ENCODE data around the gene SUPV3L1. TPM values are rescaled to one million over a fixed set of nuclear protein-coding genes. Genes with fewer than 3 reads are reported as not detected.
"Not testable (repeated sequence)": the region's sequence is repeated elsewhere in the genome, so short reads cannot be mapped to it uniquely, and the experiment has no call there.

The SUPV3L1 gene
- polyA plus RNA-seq, 4 donors: 30.4 to 46.5 (median 36.1) TPM

- DNase-seq (no peak), FAIRE-seq (no peak)
- H3K27ac ChIP-seq (ENCODE audit: low read depth in 1 of 3, low read length in 2 of 3): no peak overlapping the region
- no peaks in the 10 kb centered on the region for H3K27me3 ChIP-seq (ENCODE audit: control insufficient read depth in 3 of 3, insufficient read depth in 3 of 3, low read length in 3 of 3)
- no peaks in the 10 kb centered on the region for H3K9me3 ChIP-seq (ENCODE audit: control insufficient read depth in 2 of 2, insufficient read depth in 1 of 2, low read depth in 1 of 2, low read length in 1 of 2)
- H3K4me3 ChIP-seq (ENCODE audit: low read depth in 1 of 3, low read length in 3 of 3): no peak overlapping the region
- WGBS, 3 donors: 40 to 83% (median 62%) methylated on average over 2 of the region's 2 CpGs
- H3K4me1 ChIP-seq (ENCODE audit: control insufficient read depth in 3 of 3, insufficient read depth in 2 of 3, low read depth in 1 of 3, low read length in 2 of 3): no peaks in the 10 kb centered on the region
- H3K36me3 ChIP-seq (ENCODE audit: control insufficient read depth in 3 of 3, insufficient read depth in 2 of 3, low read depth in 1 of 3, low read length in 3 of 3): peaks cover 0 to 6% (median 2%) of the 10 kb centered on the region in 3 donors
These were observed 33.3 kb upstream of the SUPV3L1 start for GRCh38 chr10:69146759-69147158.

GRCh38 chr10:69151984-69152383 is 28.1 kb upstream of the SUPV3L1 start:
- no peak overlapping the region for H3K4me3 ChIP-seq (ENCODE audit: low read depth in 1 of 3, low read length in 3 of 3)
- no peaks in the 10 kb centered on the region for H3K9me3 ChIP-seq (ENCODE audit: control insufficient read depth in 2 of 2, insufficient read depth in 1 of 2, low read depth in 1 of 2, low read length in 1 of 2)
- 90 to 93% (median 92%) methylated on average over 3 of the region's 3 CpGs for WGBS, 3 donors
- no peaks in the 10 kb centered on the region for H3K36me3 ChIP-seq (ENCODE audit: control insufficient read depth in 3 of 3, insufficient read depth in 2 of 3, low read depth in 1 of 3, low read length in 3 of 3)
- no peak for DNase-seq
- H3K4me1 ChIP-seq (ENCODE audit: control insufficient read depth in 3 of 3, insufficient read depth in 2 of 3, low read depth in 1 of 3, low read length in 2 of 3): no peaks in the 10 kb centered on the region
- H3K27me3 ChIP-seq (ENCODE audit: control insufficient read depth in 3 of 3, insufficient read depth in 3 of 3, low read length in 3 of 3): no peaks in the 10 kb centered on the region
- FAIRE-seq: no peak
- H3K27ac ChIP-seq (ENCODE audit: low read depth in 1 of 3, low read length in 2 of 3): no peak overlapping the region

- Histone ChIP-seq H3K27ac (ENCODE audit: low read depth in 1 of 3, low read length in 2 of 3) (no peak overlapping the region), H3K4me1 (ENCODE audit: control insufficient read depth in 3 of 3, insufficient read depth in 2 of 3, low read depth in 1 of 3, low read length in 2 of 3) (no peaks in the 10 kb centered on the region), H3K4me3 (ENCODE audit: low read depth in 1 of 3, low read length in 3 of 3) (no peak overlapping the region), H3K36me3 (ENCODE audit: control insufficient read depth in 3 of 3, insufficient read depth in 2 of 3, low read depth in 1 of 3, low read length in 3 of 3) (no peaks in the 10 kb centered on the region), H3K27me3 (ENCODE audit: control insufficient read depth in 3 of 3, insufficient read depth in 3 of 3, low read length in 3 of 3) (no peaks in the 10 kb centered on the region), H3K9me3 (ENCODE audit: control insufficient read depth in 2 of 2, insufficient read depth in 1 of 2, low read depth in 1 of 2, low read length in 1 of 2) (no peaks in the 10 kb centered on the region)
- DNase-seq (peak in 1 of 2 donors; percentile 10), FAIRE-seq (no peak)
- WGBS, 3 donors: 82 to 86% (median 84%) methylated on average over 6 of the region's 6 CpGs
These were observed 26.8 kb upstream of the SUPV3L1 start for GRCh38 chr10:69153227-69153626.

- no peak overlapping the region for H3K27ac ChIP-seq (ENCODE audit: low read depth in 1 of 3, low read length in 2 of 3)
- WGBS, 3 donors: 38 to 81% (median 58%) methylated on average over 2 of the region's 2 CpGs
- no peaks in the 10 kb centered on the region for H3K9me3 ChIP-seq (ENCODE audit: control insufficient read depth in 2 of 2, insufficient read depth in 1 of 2, low read depth in 1 of 2, low read length in 1 of 2)
- H3K36me3 ChIP-seq (ENCODE audit: control insufficient read depth in 3 of 3, insufficient read depth in 2 of 3, low read depth in 1 of 3, low read length in 3 of 3): peaks cover 6 to 27% (median 8%) of the 10 kb centered on the region in 3 donors
- H3K4me1 ChIP-seq (ENCODE audit: control insufficient read depth in 3 of 3, insufficient read depth in 2 of 3, low read depth in 1 of 3, low read length in 2 of 3): no peaks in the 10 kb centered on the region
- no peak overlapping the region for H3K4me3 ChIP-seq (ENCODE audit: low read depth in 1 of 3, low read length in 3 of 3)
- FAIRE-seq (no peak), DNase-seq (peak; percentile 26)
- H3K27me3 ChIP-seq (ENCODE audit: control insufficient read depth in 3 of 3, insufficient read depth in 3 of 3, low read length in 3 of 3): no peaks in the 10 kb centered on the region
These were observed 19.2 kb upstream of the SUPV3L1 start for GRCh38 chr10:69160809-69161241.

GRCh38 chr10:69168493-69168892 is 11.5 kb upstream of the SUPV3L1 start:
- H3K27me3 ChIP-seq (ENCODE audit: control insufficient read depth in 3 of 3, insufficient read depth in 3 of 3, low read length in 3 of 3): no peaks in the 10 kb centered on the region
- no peak overlapping the region for H3K4me3 ChIP-seq (ENCODE audit: low read depth in 1 of 3, low read length in 3 of 3)
- WGBS, 3 donors: 95 to 96% (median 96%) methylated on average over 4 of the region's 4 CpGs
- no peaks in the 10 kb centered on the region for H3K4me1 ChIP-seq (ENCODE audit: control insufficient read depth in 3 of 3, insufficient read depth in 2 of 3, low read depth in 1 of 3, low read length in 2 of 3)
- H3K36me3 ChIP-seq (ENCODE audit: control insufficient read depth in 3 of 3, insufficient read depth in 2 of 3, low read depth in 1 of 3, low read length in 3 of 3): peaks cover 3 to 30% (median 16%) of the 10 kb centered on the region in 3 donors
- DNase-seq: no peak
- no peak overlapping the region for H3K27ac ChIP-seq (ENCODE audit: low read depth in 1 of 3, low read length in 2 of 3)
- FAIRE-seq: no peak
- no peaks in the 10 kb centered on the region for H3K9me3 ChIP-seq (ENCODE audit: control insufficient read depth in 2 of 2, insufficient read depth in 1 of 2, low read depth in 1 of 2, low read length in 1 of 2)

- FAIRE-seq: no peak
These were observed 7.6 kb upstream of the SUPV3L1 start for GRCh38 chr10:69172241-69172982.

GRCh38 chr10:69175326-69175725 is 4.7 kb upstream of the SUPV3L1 start:
- not testable (repeated sequence) for H3K27ac ChIP-seq (ENCODE audit: low read depth in 1 of 3, low read length in 2 of 3); H3K4me1 ChIP-seq (ENCODE audit: control insufficient read depth in 3 of 3, insufficient read depth in 2 of 3, low read depth in 1 of 3, low read length in 2 of 3); DNase-seq; H3K9me3 ChIP-seq (ENCODE audit: control insufficient read depth in 2 of 2, insufficient read depth in 1 of 2, low read depth in 1 of 2, low read length in 1 of 2); H3K36me3 ChIP-seq (ENCODE audit: control insufficient read depth in 3 of 3, insufficient read depth in 2 of 3, low read depth in 1 of 3, low read length in 3 of 3); H3K4me3 ChIP-seq (ENCODE audit: low read depth in 1 of 3, low read length in 3 of 3); FAIRE-seq; H3K27me3 ChIP-seq (ENCODE audit: control insufficient read depth in 3 of 3, insufficient read depth in 3 of 3, low read length in 3 of 3)
- WGBS, 3 donors: 76 to 85% (median 83%) methylated on average over 4 of the region's 4 CpGs

More at GRCh38 chr10:69172241-69172982, 7.6 kb upstream of the SUPV3L1 start:
- no peaks in the 10 kb centered on the region for H3K4me1 ChIP-seq (ENCODE audit: control insufficient read depth in 3 of 3, insufficient read depth in 2 of 3, low read depth in 1 of 3, low read length in 2 of 3)
- H3K27me3 ChIP-seq (ENCODE audit: control insufficient read depth in 3 of 3, insufficient read depth in 3 of 3, low read length in 3 of 3): no peaks in the 10 kb centered on the region
- no peak overlapping the region for H3K4me3 ChIP-seq (ENCODE audit: low read depth in 1 of 3, low read length in 3 of 3)
- no peak for DNase-seq
- H3K27ac ChIP-seq (ENCODE audit: low read depth in 1 of 3, low read length in 2 of 3): no peak overlapping the region
- H3K9me3 ChIP-seq (ENCODE audit: control insufficient read depth in 2 of 2, insufficient read depth in 1 of 2, low read depth in 1 of 2, low read length in 1 of 2): no peaks in the 10 kb centered on the region
- H3K36me3 ChIP-seq (ENCODE audit: control insufficient read depth in 3 of 3, insufficient read depth in 2 of 3, low read depth in 1 of 3, low read length in 3 of 3): peaks cover 0 to 18% (median 12%) of the 10 kb centered on the region in 3 donors
- 72 to 79% (median 79%) methylated on average over 3 of the region's 3 CpGs for WGBS, 3 donors

GRCh38 chr10:69176823-69177222 is 3.2 kb upstream of the SUPV3L1 start:
- Histone ChIP-seq H3K27ac (ENCODE audit: low read depth in 1 of 3, low read length in 2 of 3) (no peak overlapping the region), H3K4me1 (ENCODE audit: control insufficient read depth in 3 of 3, insufficient read depth in 2 of 3, low read depth in 1 of 3, low read length in 2 of 3) (peaks cover 2 to 11% (median 6%) of the 10 kb centered on the region in 3 donors), H3K27me3 (ENCODE audit: control insufficient read depth in 3 of 3, insufficient read depth in 3 of 3, low read length in 3 of 3) (no peaks in the 10 kb centered on the region), H3K9me3 (ENCODE audit: control insufficient read depth in 2 of 2, insufficient read depth in 1 of 2, low read depth in 1 of 2, low read length in 1 of 2) (no peaks in the 10 kb centered on the region), H3K4me3 (ENCODE audit: low read depth in 1 of 3, low read length in 3 of 3) (no peak overlapping the region), H3K36me3 (ENCODE audit: control insufficient read depth in 3 of 3, insufficient read depth in 2 of 3, low read depth in 1 of 3, low read length in 3 of 3) (peaks cover 0 to 6% (median 2%) of the 10 kb centered on the region in 3 donors)
- WGBS, 3 donors: 85 to 87% (median 87%) methylated on average over 2 of the region's 2 CpGs
- no peak for DNase-seq
- FAIRE-seq: no peak

All from small intestine (tissue), 7 donors.